ENCODE data around the gene TEX36. TPM values are rescaled to one million over a fixed set of nuclear protein-coding genes. Genes with fewer than 3 reads are reported as not detected.

The TEX36 gene
- total and polyA plus RNA-seq, 2 of the 13 experiments (the other 11 are each of a cell fraction or from before 2014, with no cell fraction given): not detected

DNA sequence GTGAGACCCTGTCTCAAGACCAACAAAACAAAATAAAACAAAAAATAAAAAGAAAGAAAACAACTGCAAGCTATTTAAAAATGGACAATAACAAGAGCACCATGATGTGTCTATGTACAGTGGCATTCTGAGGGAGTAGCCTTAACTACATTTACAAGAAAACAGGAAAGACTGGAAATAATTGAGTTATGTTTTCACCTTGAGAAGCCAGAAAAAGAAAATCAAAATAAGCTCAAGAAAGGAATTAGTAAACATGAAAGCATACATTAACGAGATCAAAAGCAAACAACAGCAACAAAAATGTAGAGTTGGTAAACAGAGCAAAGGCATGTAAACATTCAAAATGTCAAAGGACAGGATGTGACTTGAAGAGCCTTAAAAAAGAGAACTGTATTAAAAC is 36.7 kb downstream of the TEX36 start:
- intact Hi-C loops (cut with micrococcal nuclease; ENCODE audit: unreplicated experiment): no loop called here
- BruUV-seq (replicated peaks): no TSS peak
- Histone ChIP-seq H3K27me3 (ENCODE audit: control insufficient read depth in 1 of 2, insufficient read depth in 2 of 2, low read length in 2 of 2) (peaks cover 1 to 14% of the 10 kb centered on the region in 2 experiments; a peak in 2 of 5 replicates), H4K20me1 (ENCODE audit: insufficient read depth, low read length) (no peaks in the 10 kb centered on the region), H3K9ac (ENCODE audit: insufficient read depth, low read depth, low read length) (no peak overlapping the region), H3K27ac (ENCODE audit: extremely low read length, insufficient read depth, low read length) (no peak overlapping the region), H3K36me3 (replicated peaks in 1 of 2; ENCODE audit: control insufficient read depth in 1 of 2, insufficient read depth in 2 of 2, low read length in 2 of 2) (no peaks in the 10 kb centered on the region), H3K4me1 (ENCODE audit: insufficient read depth, low read length) (no peaks in the 10 kb centered on the region), H3K4me3 (replicated peaks in 1 of 3; ENCODE audit: insufficient read depth in 1 of 3, low read depth in 2 of 3, low read length in 3 of 3) (no peak overlapping the region), H3K4me2 (ENCODE audit: low read depth, low read length) (no peak overlapping the region), H2AFZ (ENCODE audit: low read length) (no peak overlapping the region), H3K79me2 (ENCODE audit: insufficient read depth, low read length) (no peaks in the 10 kb centered on the region), H3K9me3 (ENCODE audit: low read length) (no peaks in the 10 kb centered on the region)
- ATAC-seq (no peak), FAIRE-seq (no peak), DNase-seq (ENCODE audit: low spot score) (no peak)
- CTCF ChIA-PET (ENCODE audit: low intra/inter-chr PET ratio, low total read pairs): no interaction called here
- 2% methylated on average over 1 of the region's 1 CpG for WGBS (ENCODE audit: low lambda C conversion rate)
- POLR2A ChIA-PET: no interaction called here
- no peak for TF ChIP-seq NR2C2 (CRISPR knock-in tag; IDR thresholded peaks at IDR 0.05; ENCODE audit: borderline replicate concordance)
- TF ChIP-seq ZNF883 (CRISPR knock-in tag; IDR thresholded peaks at IDR 0.05; ENCODE audit: not compliant biosample characterization): no peak
- TF ChIP-seq ZNF343 (CRISPR knock-in tag; IDR thresholded peaks at IDR 0.05): no peak
- TF ChIP-seq SPEN (CRISPR knock-in tag; IDR thresholded peaks at IDR 0.05; ENCODE audit: low read depth): no peak
- TF ChIP-seq ZNF619 (CRISPR knock-in tag; IDR thresholded peaks at IDR 0.05): no peak
- TF ChIP-seq GPBP1L1 (CRISPR knock-in tag; IDR thresholded peaks at IDR 0.05): no peak
- TF ChIP-seq HMGA1 (CRISPR knock-in tag; conservative IDR thresholded peaks at IDR 0.05): no peak
- no peak for TF ChIP-seq ZNF260 (CRISPR knock-in tag; IDR thresholded peaks at IDR 0.05; ENCODE audit: borderline replicate concordance, low read depth)
- TF ChIP-seq ZNF10 (CRISPR knock-in tag; IDR thresholded peaks at IDR 0.05; ENCODE audit: borderline replicate concordance, low read depth): no peak
- TF ChIP-seq FOSL2 (CRISPR knock-in tag; IDR thresholded peaks at IDR 0.05): no peak
- TF ChIP-seq, protein P1, sequence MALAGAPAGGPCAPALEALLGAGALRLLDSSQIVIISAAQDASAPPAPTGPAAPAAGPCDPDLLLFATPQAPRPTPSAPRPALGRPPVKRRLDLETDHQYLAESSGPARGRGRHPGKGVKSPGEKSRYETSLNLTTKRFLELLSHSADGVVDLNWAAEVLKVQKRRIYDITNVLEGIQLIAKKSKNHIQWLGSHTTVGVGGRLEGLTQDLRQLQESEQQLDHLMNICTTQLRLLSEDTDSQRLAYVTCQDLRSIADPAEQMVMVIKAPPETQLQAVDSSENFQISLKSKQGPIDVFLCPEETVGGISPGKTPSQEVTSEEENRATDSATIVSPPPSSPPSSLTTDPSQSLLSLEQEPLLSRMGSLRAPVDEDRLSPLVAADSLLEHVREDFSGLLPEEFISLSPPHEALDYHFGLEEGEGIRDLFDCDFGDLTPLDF (CRISPR knock-in tag; IDR thresholded peaks at IDR 0.05): no peak
- TF ChIP-seq PLRG1 (conservative IDR thresholded peaks at IDR 0.05): no peak
- no peak for TF ChIP-seq ASH2L (IDR thresholded peaks at IDR 0.05; ENCODE audit: insufficient read length, low read depth, low read length)
- no peak for TF ChIP-seq PBX3 (CRISPR knock-in tag; IDR thresholded peaks at IDR 0.05; ENCODE audit: borderline replicate concordance)
- TF ChIP-seq, protein P2, sequence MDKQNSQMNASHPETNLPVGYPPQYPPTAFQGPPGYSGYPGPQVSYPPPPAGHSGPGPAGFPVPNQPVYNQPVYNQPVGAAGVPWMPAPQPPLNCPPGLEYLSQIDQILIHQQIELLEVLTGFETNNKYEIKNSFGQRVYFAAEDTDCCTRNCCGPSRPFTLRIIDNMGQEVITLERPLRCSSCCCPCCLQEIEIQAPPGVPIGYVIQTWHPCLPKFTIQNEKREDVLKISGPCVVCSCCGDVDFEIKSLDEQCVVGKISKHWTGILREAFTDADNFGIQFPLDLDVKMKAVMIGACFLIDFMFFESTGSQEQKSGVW (CRISPR knock-in tag; IDR thresholded peaks at IDR 0.05; ENCODE audit: borderline replicate concordance): no peak
- no peak for TF ChIP-seq THAP8 (CRISPR knock-in tag; IDR thresholded peaks at IDR 0.05; ENCODE audit: borderline replicate concordance)
- in situ Hi-C loops (cut with HindIII; ENCODE audit: extremely low pct_ligation_motif_present, low pct_unique_long_range_greater_than_20kb): no loop called here

Data from HepG2 (cell line).